PC-3 (cell line): Measurements from ENCODE around the gene DLGAP4. TPM values are rescaled to one million over a fixed set of nuclear protein-coding genes. Genes with fewer than 3 reads are reported as not detected.
"Not testable (repeated sequence)": the region's sequence is repeated elsewhere in the genome, so short reads cannot be mapped to it uniquely, and the experiment has no call there.

ENCODE experiments used
- ATAC-seq: fragments of 200-7000 bp; cut with Tn5 transposase; 2 replicates; pipeline ENCODE4 v1.9.1; 2020; ENCODE audit warnings: mild to moderate bottlenecking, moderate library complexity
- BruUV-seq: library from RNA; stranded (reverse); fragments of 400-500 nt; replicated peaks from 2 replicates; lab custom pipeline; 2021; lab: Mats Ljungman, UMichigan
- CTCF ChIA-PET: fragments of 300-600 bp; sonication (Branson Sonifier 250); formaldehyde crosslinking; loops from one replicate; lab custom pipeline; 2022; ENCODE audit warnings: antibody characterized with exemption; lab: Charles Lee
- POLR2A ChIA-PET: fragments of 300-600 bp; sonication (Branson Sonifier 250); formaldehyde crosslinking; loops from one replicate; lab custom pipeline; 2022; ENCODE audit warnings: antibody characterized with exemption; ENCODE audit not compliant: unreplicated experiment; lab: Charles Lee
- DNase-seq: peaks from one replicate; pipeline ENCODE4 v3.0.0-alpha.2; 2015
- H2AFZ ChIP-seq: fragments of 300-600 bp; sonication (generic); 2 replicates; pipeline ENCODE4 v1.6.0; 2016; ENCODE audit warnings: antibody characterized with exemption, low read length
- H3F3A ChIP-seq: fragments of 300-600 bp; sonication (generic); one replicate; pipeline ENCODE4 v1.6.0; 2017; ENCODE audit warnings: antibody characterized with exemption, low read length, control low read depth, mild to moderate bottlenecking; ENCODE audit not compliant: unreplicated experiment
- H3K27ac ChIP-seq: fragments of 300-600 bp; sonication (generic); 2 replicates; pipeline ENCODE4 v1.5.1; 2016; ENCODE audit warnings: mild to moderate bottlenecking, low read length
- H3K27me3 ChIP-seq: fragments of 300-600 bp; sonication (generic); 2 replicates; pipeline ENCODE4 v1.6.1; 2016; ENCODE audit warnings: low read length, mixed read lengths
- H3K36me3 ChIP-seq: fragments of 300-600 bp; sonication (generic); 2 replicates; pipeline ENCODE4 v1.6.1; 2016; ENCODE audit warnings: low read depth, mixed run types, low read length, mixed read lengths
- H3K4me1 ChIP-seq: fragments of 300-600 bp; sonication (generic); 2 replicates; pipeline ENCODE4 v1.5.1; 2016; ENCODE audit warnings: low read length; ENCODE audit not compliant: insufficient read depth
- H3K4me2 ChIP-seq: fragments of 300-600 bp; sonication (generic); 2 replicates; pipeline ENCODE4 v1.6.0; 2016; ENCODE audit warnings: low read length
- H3K4me3 ChIP-seq: fragments of 300-600 bp; sonication (generic); 2 replicates; pipeline ENCODE4 v1.5.1; 2016; ENCODE audit warnings: mild to moderate bottlenecking, low read length, mixed read lengths
- H3K79me2 ChIP-seq: fragments of 300-600 bp; sonication (generic); 2 replicates; pipeline ENCODE4 v1.6.1; 2017; ENCODE audit warnings: low read length, mixed read lengths
- H3K9ac ChIP-seq: fragments of 300-600 bp; sonication (generic); 2 replicates; pipeline ENCODE4 v1.6.0; 2016; ENCODE audit warnings: mild to moderate bottlenecking, low read length
- H3K9me2 ChIP-seq: fragments of 300-600 bp; sonication (generic); replicated peaks from 2 replicates; pipeline ENCODE4 v1.6.1; 2016; ENCODE audit warnings: mixed run types, low read length, mixed read lengths
- H3K9me3 ChIP-seq: fragments of 300-600 bp; sonication (generic); 2 replicates; pipeline ENCODE4 v1.6.1; 2016; ENCODE audit warnings: low read length, mixed read lengths
- H4K20me1 ChIP-seq: fragments of 300-600 bp; sonication (generic); 2 replicates; pipeline ENCODE4 v1.6.1; 2016; ENCODE audit warnings: low read length, mixed read lengths
- CTCF ChIP-seq: fragments of 300-600 bp; sonication (generic); conservative IDR thresholded peaks from 2 replicates; pipeline ENCODE4 v1.5.1; 2017; ENCODE audit warnings: antibody characterized with exemption, low read depth, mild to moderate bottlenecking, low read length
- EZH2 ChIP-seq: fragments of 300-600 bp; sonication (generic); IDR thresholded peaks from one replicate; pipeline ENCODE4 v1.6.1; 2017; ENCODE audit warnings: antibody characterized with exemption, mild to moderate bottlenecking, low read length; ENCODE audit not compliant: unreplicated experiment
- EZH2phosphoT487 ChIP-seq: fragments of 300-600 bp; sonication (generic); IDR thresholded peaks from 2 replicates; pipeline ENCODE4 v1.6.1; 2018; ENCODE audit warnings: mild to moderate bottlenecking, antibody characterized with exemption, low read length, borderline replicate concordance
- intact Hi-C: fragments of 100-400 bp; cut with micrococcal nuclease; formaldehyde crosslinking; loops from 2 replicates; pipeline ENCODE4 v1.9.0; 2023
- total RNA-seq: library from RNA; depleted of rRNA; stranded (reverse); fragments of >200 nt; gene quantifications from 2 replicates; pipeline ENCODE4 v1.2.3, GENCODE V29; 2014

DLGAP4 gene
- total RNA-seq, 1 experiment from 2014 or later, result 21.0 TPM

- no TSS peak for BruUV-seq
- Histone ChIP-seq H3K27me3 (no peaks in the 10 kb centered on the region), H3K4me1 (no peaks in the 10 kb centered on the region), H2AFZ (no peak overlapping the region), H3K4me3 (no peak overlapping the region), H3K9me2 (no peaks in the 10 kb centered on the region), H3K9me3 (no peaks in the 10 kb centered on the region), H3K9ac (no peak overlapping the region), H3K36me3 (peaks cover 13% of the 10 kb centered on the region; the same call in 1 of the 2 replicates), H3K27ac (no peak overlapping the region), H4K20me1 (no peaks in the 10 kb centered on the region), H3K79me2 (no peaks in the 10 kb centered on the region), H3F3A (no peaks in the 10 kb centered on the region), H3K4me2 (no peak overlapping the region)
- TF ChIP-seq EZH2phosphoT487 (no peak), EZH2 (no peak), CTCF (no peak)
- ChIA-PET POLR2A (no interaction called here), CTCF (interaction anchor here (0.5 kb wide), 1 partner anchor 40 kb away, joined by 4 read pairs; no protein-coding TSS in a partner anchor)
- intact Hi-C loops, result no loop called here
- DNase-seq, result peak; percentile 6
- peak; percentile 55 for ATAC-seq
These were observed 213.8 kb downstream of the DLGAP4 start for GRCh38 chr20:36519944-36520343.

- H3K79me2 ChIP-seq, result no peaks in the 10 kb centered on the region
- intact Hi-C loops, result no loop called here
- H2AFZ ChIP-seq, result no peak overlapping the region
- CTCF ChIA-PET, result no interaction called here
- no TSS peak for BruUV-seq
- H3F3A ChIP-seq, result no peaks in the 10 kb centered on the region
- no peaks in the 10 kb centered on the region for H3K9me2 ChIP-seq
- no peak for TF ChIP-seq CTCF
- TF ChIP-seq EZH2, result no peak
- TF ChIP-seq EZH2phosphoT487, result no peak
- H3K4me3 ChIP-seq, result no peak overlapping the region
- ATAC-seq, result no peak
- H3K4me2 ChIP-seq, result no peak overlapping the region
- POLR2A ChIA-PET, result no interaction called here
- H3K9me3 ChIP-seq, result no peaks in the 10 kb centered on the region
- H3K36me3 ChIP-seq, result peaks cover 27% of the 10 kb centered on the region; the same call in 1 of the 2 replicates
- no peaks in the 10 kb centered on the region for H3K4me1 ChIP-seq
- no peaks in the 10 kb centered on the region for H3K27me3 ChIP-seq
- DNase-seq, result no peak
- H4K20me1 ChIP-seq, result no peaks in the 10 kb centered on the region
- no peak overlapping the region for H3K9ac ChIP-seq
- no peak overlapping the region for H3K27ac ChIP-seq
These were observed 215.4 kb downstream of the DLGAP4 start for GRCh38 chr20:36521526-36521925.

GRCh38 chr20:36522412-36522811 lies 216.3 kb downstream of the DLGAP4 start:
- peaks cover 36% of the 10 kb centered on the region; the same call in 1 of the 2 replicates for H3K36me3 ChIP-seq
- CTCF ChIA-PET, H2AFZ ChIP-seq, H3F3A ChIP-seq, BruUV-seq, H3K9ac ChIP-seq, H3K27me3 ChIP-seq, DNase-seq, H3K79me2 ChIP-seq, H3K27ac ChIP-seq, H3K4me1 ChIP-seq, H3K9me3 ChIP-seq, intact Hi-C loops, ATAC-seq, H3K4me2 ChIP-seq, H3K9me2 ChIP-seq, H3K4me3 ChIP-seq, H4K20me1 ChIP-seq: not testable (repeated sequence)
- POLR2A ChIA-PET, result interaction anchor here (0.6 kb wide), 1 partner anchor 37 kb away, joined by 3 read pairs; no protein-coding TSS in a partner anchor
